HepG2 (cell line): ENCODE data around the gene TNFSF8. TPM values are rescaled to one million over a fixed set of nuclear protein-coding genes. Genes with fewer than 3 reads are reported as not detected.

Experiments
- ATAC-seq: fragments of 200-7000 bp; cut with Tn5 transposase; 3 replicates; pipeline ENCODE4 v1.9.1; 2020; ENCODE audit warnings: mild to moderate bottlenecking, moderate library complexity
- BruUV-seq: library from RNA; stranded (reverse); fragments of 400-500 nt; replicated peaks from 2 replicates; lab custom pipeline; 2021; lab: Mats Ljungman, UMichigan
- CTCF ChIA-PET: fragments of 300-600 bp; formaldehyde crosslinking; extraction: SDS; loops from one replicate; lab custom pipeline; 2021; ENCODE audit warnings: low total read pairs, inconsistent platforms, low intra/inter-chr PET ratio; lab: Yijun Ruan, JAX
- POLR2A ChIA-PET: fragments of 350-600 bp; sonication (Branson Sonifier 250); formaldehyde crosslinking; loops from one replicate; lab custom pipeline; 2020; ENCODE audit warnings: antibody characterized with exemption, inconsistent platforms; lab: Yijun Ruan, JAX
- DNase-seq: peaks from one replicate; pipeline ENCODE4 v3.0.0-alpha.2; 2015; ENCODE audit warnings: low spot score
- FAIRE-seq: peaks from 3 replicates; lab custom pipeline; 2011; peaks lifted over from hg19 to GRCh38; lab: Jason Lieb, UNC
- H2AFZ ChIP-seq: one replicate; pipeline ENCODE4 v1.6.1; 2011; ENCODE audit warnings: low read length, inconsistent platforms
- H3K27ac ChIP-seq: fragments of 300-600 bp; 3 replicates; pipeline ENCODE4 v1.8.0; 2011; ENCODE audit warnings: mixed run types, mild to moderate bottlenecking, mixed read lengths, low read length, inconsistent platforms; ENCODE audit not compliant: insufficient read depth; ENCODE audit errors: extremely low read length
- H3K27me3 ChIP-seq, 2 experiments: fragments of 200-600 bp in 1 of 2; 2 replicates in 1 of 2; 3 replicates in 1 of 2; pipeline versions ENCODE4 v1.6.0 to v1.8.0; 2011; ENCODE audit warnings: low read length in 2 of 2, mild to moderate bottlenecking in 2 of 2, moderate library complexity in 2 of 2, inconsistent platforms in 1 of 2; ENCODE audit not compliant: insufficient read depth in 2 of 2, control insufficient read depth in 1 of 2
- H3K36me3 ChIP-seq, 2 experiments: fragments of 200-600 bp in 1 of 2; replicated peaks in 1 of 2; 2 replicates in 1 of 2; 3 replicates in 1 of 2; pipeline versions ENCODE4 v1.5.1 to v1.8.0; 2011; ENCODE audit warnings: low read length in 2 of 2, inconsistent platforms in 1 of 2; ENCODE audit not compliant: insufficient read depth in 2 of 2, control insufficient read depth in 1 of 2
- H3K4me1 ChIP-seq: 2 replicates; pipeline ENCODE4 v1.5.1; 2012; ENCODE audit warnings: low read length, inconsistent platforms; ENCODE audit not compliant: insufficient read depth
- H3K4me2 ChIP-seq: 2 replicates; pipeline ENCODE4 v1.6.0; 2011; ENCODE audit warnings: low read depth, low read length, inconsistent platforms
- H3K4me3 ChIP-seq, 3 experiments: fragments of 200-600 bp in 1 of 3; sonication (generic), shearing (Covaris generic) in 1 of 3; replicated peaks in 1 of 3; 2 replicates each; pipeline ENCODE4 v1.5.1; 2011 to 2016; ENCODE audit warnings: low read length in 3 of 3, inconsistent platforms in 2 of 3, low read depth in 2 of 3, mild to moderate bottlenecking in 2 of 3, control low read depth in 1 of 3, mixed read lengths in 1 of 3; ENCODE audit not compliant: insufficient read depth in 1 of 3
- H3K79me2 ChIP-seq: one replicate; pipeline ENCODE4 v1.6.1; 2011; ENCODE audit warnings: low read length, inconsistent platforms; ENCODE audit not compliant: insufficient read depth
- H3K9ac ChIP-seq: 2 replicates; pipeline ENCODE4 v1.6.0; 2011; ENCODE audit warnings: mild to moderate bottlenecking, low read depth, low read length, inconsistent platforms; ENCODE audit not compliant: insufficient read depth
- H3K9me3 ChIP-seq: 2 replicates; pipeline ENCODE4 v1.5.1; 2012; ENCODE audit warnings: mild to moderate bottlenecking, low read length
- H4K20me1 ChIP-seq: 2 replicates; pipeline ENCODE4 v1.6.0; 2011; ENCODE audit warnings: inconsistent platforms, mild to moderate bottlenecking, low read length, moderate library complexity; ENCODE audit not compliant: insufficient read depth
- EHMT2 ChIP-seq: fragments of 200-600 bp; sonication (generic); IDR thresholded peaks from 2 replicates; pipeline ENCODE4 v1.7.0; 2017; ENCODE audit warnings: antibody characterized with exemption, low read depth, low read length, borderline replicate concordance
- HDAC1 ChIP-seq: sonication (generic); formaldehyde crosslinking; IDR thresholded peaks from 2 replicates; pipeline ENCODE4 v1.5.1; 2020; ENCODE audit warnings: mild to moderate bottlenecking, missing genetic modification reagents
- IKZF1 ChIP-seq: fragments of 450-650 bp; IDR thresholded peaks from 2 replicates; pipeline ENCODE4 v1.7.1; 2016
- MTA1 ChIP-seq: sonication (generic); formaldehyde crosslinking; IDR thresholded peaks from 2 replicates; pipeline ENCODE4 v1.4.0; 2020; ENCODE audit warnings: missing genetic modification reagents, mild to moderate bottlenecking, borderline replicate concordance
- MTF1 ChIP-seq: sonication (generic); formaldehyde crosslinking; IDR thresholded peaks from 2 replicates; pipeline ENCODE4 v1.5.0; 2020; ENCODE audit warnings: missing genetic modification reagents
- NFYC ChIP-seq: IDR thresholded peaks from 2 replicates; pipeline ENCODE4 v1.6.1; 2016; ENCODE audit warnings: missing genetic modification reagents, missing compliant biosample characterization
- TGIF2 ChIP-seq: IDR thresholded peaks from 2 replicates; pipeline ENCODE4 v1.6.1; 2016; ENCODE audit warnings: control low read depth, missing compliant biosample characterization
- ZNF383 ChIP-seq: sonication (generic); formaldehyde crosslinking; IDR thresholded peaks from 2 replicates; pipeline ENCODE4 v1.4.0; 2020; ENCODE audit warnings: missing genetic modification reagents, mild to moderate bottlenecking, borderline replicate concordance
- ZNF781 ChIP-seq: sonication (generic); formaldehyde crosslinking; IDR thresholded peaks from 2 replicates; pipeline ENCODE4 v1.5.1; 2020; ENCODE audit warnings: borderline replicate concordance, mild to moderate bottlenecking, missing genetic modification reagents; ENCODE audit errors: not compliant biosample characterization
- ZSCAN31 ChIP-seq: sonication (generic); formaldehyde crosslinking; IDR thresholded peaks from 2 replicates; pipeline ENCODE4 v1.5.0; 2020; ENCODE audit warnings: low read depth, mild to moderate bottlenecking, missing genetic modification reagents
- ZZZ3 ChIP-seq: sonication (generic); formaldehyde crosslinking; IDR thresholded peaks from 2 replicates; pipeline ENCODE4 v1.4.0; 2020; ENCODE audit warnings: missing genetic modification reagents, mild to moderate bottlenecking, borderline replicate concordance
- WGBS: methylation state at CpG from one replicate; pipeline ENCODE4 v1.1.6; 2017; ENCODE audit warnings: low lambda C conversion rate; 5-methylcytosine and 5-hydroxymethylcytosine counted together
- in situ Hi-C: cut with HindIII; loops from 2 replicates; pipeline ENCODE4 v1.10.0; 2017; ENCODE audit warnings: low pct_unique_long_range_greater_than_20kb; ENCODE audit not compliant: extremely low pct_ligation_motif_present
- intact Hi-C: fragments of 100-400 bp; cut with micrococcal nuclease; formaldehyde crosslinking; loops from one replicate; pipeline ENCODE4 v1.10.0; 2022; ENCODE audit not compliant: unreplicated experiment
- polyA plus RNA-seq, 8 experiments: library from polyadenylated mRNA; depleted of rRNA in 3 of 8; stranded (reverse) in 7 of 8; unstranded in 1 of 8; fragments of >200 nt; fragmentation: Illumina TruSeq in 4 of 8; extraction: Trizol in 4 of 8; gene quantifications; 2 replicates each; pipeline versions ENCODE4 v1.2.1 to v1.2.3, GENCODE V29; 2011 to 2016; ENCODE audit warnings: low read depth in 4 of 8, missing spikeins in 1 of 8, mixed read lengths in 1 of 8; ENCODE audit not compliant: insufficient read depth in 1 of 8
- total RNA-seq, 5 experiments: library from RNA; depleted of rRNA; stranded (reverse); fragments of >200 nt; fragmentation: Illumina TruSeq; extraction: Trizol; gene quantifications; 2 replicates each; pipeline ENCODE4 v1.2.3, GENCODE V29; 2016; ENCODE audit warnings: low read depth in 1 of 5
- TF ChIP-seq, protein P1 (sequence below): sonication (generic); formaldehyde crosslinking; IDR thresholded peaks from 2 replicates; pipeline ENCODE4 v1.5.0; 2020; ENCODE audit warnings: missing genetic modification reagents
- TF ChIP-seq, protein P2 (sequence below): IDR thresholded peaks from 2 replicates; pipeline ENCODE4 v1.6.1; 2016; ENCODE audit warnings: missing compliant biosample characterization, missing genetic modification reagents, borderline replicate concordance
- TF ChIP-seq, protein P3 (sequence below): sonication (generic); formaldehyde crosslinking; IDR thresholded peaks from 2 replicates; pipeline ENCODE4 v1.8.1; 2023; ENCODE audit warnings: mild to moderate bottlenecking, missing genetic modification reagents
- TF ChIP-seq, protein P4 (sequence below): IDR thresholded peaks from 2 replicates; pipeline ENCODE4 v1.6.1; 2016; ENCODE audit warnings: missing genetic modification reagents, missing compliant biosample characterization
- TF ChIP-seq, protein P5 (sequence below): IDR thresholded peaks from 2 replicates; pipeline ENCODE4 v1.6.1; 2016; ENCODE audit warnings: low read depth, missing genetic modification reagents, missing compliant biosample characterization

Gene TNFSF8
- total and polyA plus RNA-seq, 2 of the 13 experiments (the other 11 are each of a cell fraction or from before 2014, with no cell fraction given), result not detected

DNA sequence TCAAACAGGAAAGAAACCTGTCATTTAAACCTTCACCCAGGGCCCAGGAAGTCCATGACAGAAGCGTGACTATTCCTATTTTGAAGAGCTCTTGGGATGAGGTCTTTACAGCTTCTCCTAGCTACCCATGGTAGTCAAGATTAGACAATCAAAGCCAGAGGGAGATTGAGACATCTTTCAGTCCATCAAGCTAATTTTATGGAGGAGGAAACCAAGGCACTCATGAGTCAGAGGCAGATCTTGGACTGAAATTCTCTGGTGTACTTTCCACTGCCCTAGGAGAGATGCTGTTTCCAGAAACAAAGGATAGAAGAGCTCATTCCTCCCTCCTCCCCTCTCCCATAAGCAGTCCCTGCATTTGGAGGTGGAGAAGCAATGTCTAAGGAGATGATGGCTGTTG lies 9.2 kb downstream of the TNFSF8 start:
- in situ Hi-C loops (loop anchor here (25.0 kb wide), 2 partner anchors 509 to 591 kb away; no protein-coding TSS in a partner anchor), intact Hi-C loops (no loop called here)
- no peak overlapping the region for H3K27ac ChIP-seq
- H3K9me3 ChIP-seq, result no peaks in the 10 kb centered on the region
- no peak for ATAC-seq
- BruUV-seq, result no TSS peak
- no peak overlapping the region for H3K4me3 ChIP-seq
- no peak overlapping the region for H2AFZ ChIP-seq
- DNase-seq, result no peak
- no peaks in the 10 kb centered on the region for H4K20me1 ChIP-seq
- FAIRE-seq, result no peak
- H3K4me2 ChIP-seq, result no peak overlapping the region
- H3K36me3 ChIP-seq, result no peaks in the 10 kb centered on the region
- no peaks in the 10 kb centered on the region for H3K4me1 ChIP-seq
- 42% methylated on average over 1 of the region's 1 CpG for WGBS
- no peaks in the 10 kb centered on the region for H3K79me2 ChIP-seq
- CTCF ChIA-PET, result no interaction called here
- POLR2A ChIA-PET, result no interaction called here
- no peaks in the 10 kb centered on the region for H3K27me3 ChIP-seq
- H3K9ac ChIP-seq, result no peak overlapping the region
- TF ChIP-seq, protein P1, sequence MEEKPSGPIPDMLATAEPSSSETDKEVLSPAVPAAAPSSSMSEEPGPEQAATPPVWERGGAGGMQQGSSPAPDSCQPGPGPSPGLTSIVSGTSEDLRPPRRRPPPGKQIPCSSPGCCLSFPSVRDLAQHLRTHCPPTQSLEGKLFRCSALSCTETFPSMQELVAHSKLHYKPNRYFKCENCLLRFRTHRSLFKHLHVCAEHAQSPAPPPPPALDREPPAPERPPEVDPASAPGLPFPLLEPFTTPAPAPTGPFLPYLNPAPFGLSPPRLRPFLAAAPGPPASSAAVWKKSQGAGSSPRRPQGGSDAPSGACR (CRISPR knock-in tag), result no peak
- TF ChIP-seq, protein P2, sequence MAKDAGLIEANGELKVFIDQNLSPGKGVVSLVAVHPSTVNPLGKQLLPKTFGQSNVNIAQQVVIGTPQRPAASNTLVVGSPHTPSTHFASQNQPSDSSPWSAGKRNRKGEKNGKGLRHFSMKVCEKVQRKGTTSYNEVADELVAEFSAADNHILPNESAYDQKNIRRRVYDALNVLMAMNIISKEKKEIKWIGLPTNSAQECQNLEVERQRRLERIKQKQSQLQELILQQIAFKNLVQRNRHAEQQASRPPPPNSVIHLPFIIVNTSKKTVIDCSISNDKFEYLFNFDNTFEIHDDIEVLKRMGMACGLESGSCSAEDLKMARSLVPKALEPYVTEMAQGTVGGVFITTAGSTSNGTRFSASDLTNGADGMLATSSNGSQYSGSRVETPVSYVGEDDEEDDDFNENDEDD (CRISPR knock-in tag), result no peak
- TF ChIP-seq ZNF781 (CRISPR knock-in tag), result no peak
- TF ChIP-seq ZNF383 (CRISPR knock-in tag), result no peak
- no peak for TF ChIP-seq TGIF2
- no peak for TF ChIP-seq ZZZ3 (CRISPR knock-in tag)
- TF ChIP-seq, protein P3, sequence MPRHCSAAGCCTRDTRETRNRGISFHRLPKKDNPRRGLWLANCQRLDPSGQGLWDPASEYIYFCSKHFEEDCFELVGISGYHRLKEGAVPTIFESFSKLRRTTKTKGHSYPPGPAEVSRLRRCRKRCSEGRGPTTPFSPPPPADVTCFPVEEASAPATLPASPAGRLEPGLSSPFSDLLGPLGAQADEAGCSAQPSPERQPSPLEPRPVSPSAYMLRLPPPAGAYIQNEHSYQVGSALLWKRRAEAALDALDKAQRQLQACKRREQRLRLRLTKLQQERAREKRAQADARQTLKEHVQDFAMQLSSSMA (CRISPR knock-in tag), result no peak
- no peak for TF ChIP-seq EHMT2
- TF ChIP-seq, protein P4, sequence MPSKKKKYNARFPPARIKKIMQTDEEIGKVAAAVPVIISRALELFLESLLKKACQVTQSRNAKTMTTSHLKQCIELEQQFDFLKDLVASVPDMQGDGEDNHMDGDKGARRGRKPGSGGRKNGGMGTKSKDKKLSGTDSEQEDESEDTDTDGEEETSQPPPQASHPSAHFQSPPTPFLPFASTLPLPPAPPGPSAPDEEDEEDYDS, result no peak
- TF ChIP-seq ZSCAN31 (CRISPR knock-in tag), result no peak
- TF ChIP-seq NFYC (CRISPR knock-in tag), result no peak
- TF ChIP-seq MTF1 (CRISPR knock-in tag), result no peak
- TF ChIP-seq, protein P5, sequence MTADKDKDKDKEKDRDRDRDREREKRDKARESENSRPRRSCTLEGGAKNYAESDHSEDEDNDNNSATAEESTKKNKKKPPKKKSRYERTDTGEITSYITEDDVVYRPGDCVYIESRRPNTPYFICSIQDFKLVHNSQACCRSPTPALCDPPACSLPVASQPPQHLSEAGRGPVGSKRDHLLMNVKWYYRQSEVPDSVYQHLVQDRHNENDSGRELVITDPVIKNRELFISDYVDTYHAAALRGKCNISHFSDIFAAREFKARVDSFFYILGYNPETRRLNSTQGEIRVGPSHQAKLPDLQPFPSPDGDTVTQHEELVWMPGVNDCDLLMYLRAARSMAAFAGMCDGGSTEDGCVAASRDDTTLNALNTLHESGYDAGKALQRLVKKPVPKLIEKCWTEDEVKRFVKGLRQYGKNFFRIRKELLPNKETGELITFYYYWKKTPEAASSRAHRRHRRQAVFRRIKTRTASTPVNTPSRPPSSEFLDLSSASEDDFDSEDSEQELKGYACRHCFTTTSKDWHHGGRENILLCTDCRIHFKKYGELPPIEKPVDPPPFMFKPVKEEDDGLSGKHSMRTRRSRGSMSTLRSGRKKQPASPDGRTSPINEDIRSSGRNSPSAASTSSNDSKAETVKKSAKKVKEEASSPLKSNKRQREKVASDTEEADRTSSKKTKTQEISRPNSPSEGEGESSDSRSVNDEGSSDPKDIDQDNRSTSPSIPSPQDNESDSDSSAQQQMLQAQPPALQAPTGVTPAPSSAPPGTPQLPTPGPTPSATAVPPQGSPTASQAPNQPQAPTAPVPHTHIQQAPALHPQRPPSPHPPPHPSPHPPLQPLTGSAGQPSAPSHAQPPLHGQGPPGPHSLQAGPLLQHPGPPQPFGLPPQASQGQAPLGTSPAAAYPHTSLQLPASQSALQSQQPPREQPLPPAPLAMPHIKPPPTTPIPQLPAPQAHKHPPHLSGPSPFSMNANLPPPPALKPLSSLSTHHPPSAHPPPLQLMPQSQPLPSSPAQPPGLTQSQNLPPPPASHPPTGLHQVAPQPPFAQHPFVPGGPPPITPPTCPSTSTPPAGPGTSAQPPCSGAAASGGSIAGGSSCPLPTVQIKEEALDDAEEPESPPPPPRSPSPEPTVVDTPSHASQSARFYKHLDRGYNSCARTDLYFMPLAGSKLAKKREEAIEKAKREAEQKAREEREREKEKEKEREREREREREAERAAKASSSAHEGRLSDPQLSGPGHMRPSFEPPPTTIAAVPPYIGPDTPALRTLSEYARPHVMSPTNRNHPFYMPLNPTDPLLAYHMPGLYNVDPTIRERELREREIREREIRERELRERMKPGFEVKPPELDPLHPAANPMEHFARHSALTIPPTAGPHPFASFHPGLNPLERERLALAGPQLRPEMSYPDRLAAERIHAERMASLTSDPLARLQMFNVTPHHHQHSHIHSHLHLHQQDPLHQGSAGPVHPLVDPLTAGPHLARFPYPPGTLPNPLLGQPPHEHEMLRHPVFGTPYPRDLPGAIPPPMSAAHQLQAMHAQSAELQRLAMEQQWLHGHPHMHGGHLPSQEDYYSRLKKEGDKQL (CRISPR knock-in tag), result no peak
- TF ChIP-seq MTA1 (CRISPR knock-in tag), result no peak
- TF ChIP-seq IKZF1, result no peak
- no peak for TF ChIP-seq HDAC1 (CRISPR knock-in tag)
